Measurements from ENCODE around the gene APOA1. TPM values are rescaled to one million over a fixed set of nuclear protein-coding genes. Genes with fewer than 3 reads are reported as not detected.
"Not testable (repeated sequence)": the region's sequence is repeated elsewhere in the genome, so short reads cannot be mapped to it uniquely, and the experiment has no call there.

APOA1 gene
- total RNA-seq, 1 donor from 2014 or later, result 116 TPM

DNA sequence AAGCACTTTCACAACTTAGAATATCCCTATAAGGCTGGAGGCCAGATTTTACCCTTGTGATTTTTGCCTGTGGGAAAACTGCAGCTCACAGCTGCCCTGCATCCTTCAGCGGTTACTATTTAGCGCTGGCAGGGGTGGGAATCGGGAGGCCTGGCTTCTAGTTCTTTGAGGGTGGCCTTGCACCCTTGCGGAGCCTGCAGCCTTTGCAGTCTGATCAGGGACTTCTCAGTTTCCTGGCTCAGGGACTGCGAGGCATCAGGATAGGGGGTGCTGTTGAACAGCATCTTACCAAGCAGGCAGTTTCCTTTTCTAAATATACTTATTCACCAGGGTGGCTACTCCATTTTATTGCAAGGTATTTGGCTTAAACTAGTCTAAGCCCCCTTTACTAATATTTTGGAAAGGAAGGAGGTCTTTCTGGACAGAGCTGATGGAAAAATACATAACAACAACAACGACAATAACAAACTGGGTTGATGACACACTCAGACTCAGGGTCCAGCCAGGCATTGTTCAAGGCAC, 2.9 kb upstream of the APOA1 start:
- DNase-seq (ENCODE audit: extremely low spot score, unreplicated experiment), result no peak
- H3K27me3 Mint-ChIP-seq, result no peaks in the 10 kb centered on the region
- H3K9me3 Mint-ChIP-seq, result no peaks in the 10 kb centered on the region
- peaks cover 13% of the 10 kb centered on the region for H3K4me1 Mint-ChIP-seq (ENCODE audit: unreplicated experiment)
- H3K36me3 Mint-ChIP-seq, result peaks cover 9% of the 10 kb centered on the region
- TF ChIP-seq, protein P1, sequence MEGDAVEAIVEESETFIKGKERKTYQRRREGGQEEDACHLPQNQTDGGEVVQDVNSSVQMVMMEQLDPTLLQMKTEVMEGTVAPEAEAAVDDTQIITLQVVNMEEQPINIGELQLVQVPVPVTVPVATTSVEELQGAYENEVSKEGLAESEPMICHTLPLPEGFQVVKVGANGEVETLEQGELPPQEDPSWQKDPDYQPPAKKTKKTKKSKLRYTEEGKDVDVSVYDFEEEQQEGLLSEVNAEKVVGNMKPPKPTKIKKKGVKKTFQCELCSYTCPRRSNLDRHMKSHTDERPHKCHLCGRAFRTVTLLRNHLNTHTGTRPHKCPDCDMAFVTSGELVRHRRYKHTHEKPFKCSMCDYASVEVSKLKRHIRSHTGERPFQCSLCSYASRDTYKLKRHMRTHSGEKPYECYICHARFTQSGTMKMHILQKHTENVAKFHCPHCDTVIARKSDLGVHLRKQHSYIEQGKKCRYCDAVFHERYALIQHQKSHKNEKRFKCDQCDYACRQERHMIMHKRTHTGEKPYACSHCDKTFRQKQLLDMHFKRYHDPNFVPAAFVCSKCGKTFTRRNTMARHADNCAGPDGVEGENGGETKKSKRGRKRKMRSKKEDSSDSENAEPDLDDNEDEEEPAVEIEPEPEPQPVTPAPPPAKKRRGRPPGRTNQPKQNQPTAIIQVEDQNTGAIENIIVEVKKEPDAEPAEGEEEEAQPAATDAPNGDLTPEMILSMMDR (conservative IDR thresholded peaks at IDR 0.05), result no peak
- H3K4me3 Mint-ChIP-seq, result no peak overlapping the region
- H3K27ac Mint-ChIP-seq, result peak overlapping the region; percentile 43

DNA sequence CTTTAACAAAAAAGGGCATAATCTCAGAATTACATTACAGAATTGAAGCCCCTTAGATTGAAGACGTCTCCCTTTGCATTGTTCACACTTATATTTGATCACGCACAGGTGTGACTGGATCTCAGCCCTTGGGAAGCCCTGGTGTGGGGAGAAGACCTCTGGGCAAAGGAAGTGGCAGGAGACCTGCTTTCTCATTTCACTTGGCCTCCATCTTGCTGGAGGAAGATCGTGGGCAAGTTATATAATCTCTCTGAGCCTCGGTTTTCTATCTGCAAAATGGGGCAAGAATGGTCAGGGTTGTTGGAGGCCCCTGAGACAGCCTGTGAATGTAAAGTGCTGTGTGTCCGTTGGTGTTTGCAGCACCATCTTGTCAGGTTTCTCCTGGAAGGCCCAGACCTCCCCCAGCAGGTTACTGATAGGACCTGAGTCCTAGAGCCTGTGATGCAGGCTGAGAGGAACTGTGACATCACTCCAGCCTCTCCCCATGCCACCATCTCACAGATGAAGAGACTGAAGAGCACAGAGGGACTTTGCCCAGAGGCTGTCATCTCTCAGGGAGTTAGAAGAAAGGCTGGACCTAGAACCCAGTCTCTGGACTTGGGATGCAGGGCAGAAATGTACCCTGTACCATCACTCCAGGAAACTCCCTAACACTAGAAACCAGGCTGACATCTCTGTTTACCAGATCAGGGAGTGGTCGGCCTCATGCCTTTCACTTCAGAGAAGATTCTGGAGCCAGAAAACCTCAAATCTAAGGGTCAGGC, 1.1 kb upstream of the APOA1 start:
- no peak overlapping the region for H3K4me3 Mint-ChIP-seq
- peaks cover 13% of the 10 kb centered on the region for H3K4me1 Mint-ChIP-seq (ENCODE audit: unreplicated experiment)
- H3K27me3 Mint-ChIP-seq, result peaks cover 4% of the 10 kb centered on the region
- no peaks in the 10 kb centered on the region for H3K9me3 Mint-ChIP-seq
- H3K36me3 Mint-ChIP-seq, result peaks cover 2% of the 10 kb centered on the region
- no peak for DNase-seq (ENCODE audit: extremely low spot score, unreplicated experiment)
- TF ChIP-seq, protein P1 (conservative IDR thresholded peaks at IDR 0.05), result no peak
- H3K27ac Mint-ChIP-seq, result peak overlapping the region; percentile 73

DNA sequence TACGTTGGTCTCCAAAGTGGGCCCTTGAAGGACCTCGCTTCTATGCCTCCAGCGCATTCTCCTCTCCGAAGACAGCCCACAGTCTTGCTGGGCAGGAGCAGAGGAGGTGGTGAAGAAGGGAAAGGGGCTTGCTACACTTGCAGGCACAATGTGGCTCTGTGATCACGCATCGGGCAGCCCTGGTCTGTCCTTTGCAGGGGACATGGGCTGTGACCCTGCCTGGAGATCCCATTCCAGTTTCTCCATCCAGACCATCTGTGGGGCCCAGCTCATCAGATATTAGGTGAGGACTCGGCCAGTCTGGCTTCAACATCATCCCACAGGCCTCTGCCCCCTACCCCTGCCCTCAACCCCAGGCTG, 810 bp downstream of the APOA1 start:
- no peak for DNase-seq (ENCODE audit: extremely low spot score, unreplicated experiment)
- no peaks in the 10 kb centered on the region for H3K9me3 Mint-ChIP-seq
- no peak overlapping the region for H3K4me3 Mint-ChIP-seq
- peaks cover 6% of the 10 kb centered on the region for H3K27me3 Mint-ChIP-seq
- TF ChIP-seq, protein P1 (conservative IDR thresholded peaks at IDR 0.05), result no peak
- H3K4me1 Mint-ChIP-seq (ENCODE audit: unreplicated experiment), result peaks cover 13% of the 10 kb centered on the region
- H3K27ac Mint-ChIP-seq, result no peak overlapping the region
- H3K36me3 Mint-ChIP-seq, result no peaks in the 10 kb centered on the region

DNA sequence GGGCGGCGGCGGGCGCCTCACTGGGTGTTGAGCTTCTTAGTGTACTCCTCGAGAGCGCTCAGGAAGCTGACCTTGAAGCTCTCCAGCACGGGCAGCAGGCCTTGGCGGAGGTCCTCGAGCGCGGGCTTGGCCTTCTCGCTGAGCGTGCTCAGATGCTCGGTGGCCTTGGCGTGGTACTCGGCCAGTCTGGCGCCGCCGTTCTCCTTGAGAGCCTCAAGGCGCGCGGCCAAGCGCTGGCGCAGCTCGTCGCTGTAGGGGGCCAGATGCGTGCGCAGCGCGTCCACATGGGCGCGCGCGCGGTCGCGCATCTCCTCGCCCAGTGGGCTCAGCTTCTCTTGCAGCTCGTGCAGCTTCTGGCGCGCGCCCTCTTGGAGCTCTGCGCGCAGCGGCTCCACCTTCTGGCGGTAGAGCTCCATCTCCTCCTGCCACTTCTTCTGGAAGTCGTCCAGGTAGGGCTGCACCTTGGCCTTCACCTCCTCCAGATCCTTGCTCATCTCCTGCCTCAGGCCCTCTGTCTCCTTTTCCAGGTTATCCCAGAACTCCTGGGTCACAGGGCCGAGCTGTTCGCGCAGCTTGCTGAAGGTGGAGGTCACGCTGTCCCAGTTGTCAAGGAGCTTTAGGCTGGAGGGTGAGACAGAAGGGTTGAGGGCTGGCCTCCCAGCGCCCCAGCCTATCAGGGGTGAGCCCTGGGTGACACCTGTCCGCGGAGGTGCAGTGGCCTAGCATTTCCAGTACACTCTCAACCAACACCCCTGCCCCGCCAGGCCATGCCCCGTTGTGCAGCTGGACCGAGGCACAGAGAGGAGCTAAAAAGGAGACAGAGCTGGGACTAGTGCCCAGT, 1.4 kb downstream of the APOA1 start:
- Mint-ChIP-seq H3K27ac (peak overlapping the region; percentile 34), H3K36me3 (no peaks in the 10 kb centered on the region), H3K27me3 (peaks cover 6% of the 10 kb centered on the region), H3K4me1 (ENCODE audit: unreplicated experiment) (peaks cover 13% of the 10 kb centered on the region), H3K4me3 (peak overlapping the region; percentile 68), H3K9me3 (no peaks in the 10 kb centered on the region)
- TF ChIP-seq, protein P1 (conservative IDR thresholded peaks at IDR 0.05), result peak; percentile 70
- peak; percentile 87 for DNase-seq (ENCODE audit: extremely low spot score, unreplicated experiment)

DNA sequence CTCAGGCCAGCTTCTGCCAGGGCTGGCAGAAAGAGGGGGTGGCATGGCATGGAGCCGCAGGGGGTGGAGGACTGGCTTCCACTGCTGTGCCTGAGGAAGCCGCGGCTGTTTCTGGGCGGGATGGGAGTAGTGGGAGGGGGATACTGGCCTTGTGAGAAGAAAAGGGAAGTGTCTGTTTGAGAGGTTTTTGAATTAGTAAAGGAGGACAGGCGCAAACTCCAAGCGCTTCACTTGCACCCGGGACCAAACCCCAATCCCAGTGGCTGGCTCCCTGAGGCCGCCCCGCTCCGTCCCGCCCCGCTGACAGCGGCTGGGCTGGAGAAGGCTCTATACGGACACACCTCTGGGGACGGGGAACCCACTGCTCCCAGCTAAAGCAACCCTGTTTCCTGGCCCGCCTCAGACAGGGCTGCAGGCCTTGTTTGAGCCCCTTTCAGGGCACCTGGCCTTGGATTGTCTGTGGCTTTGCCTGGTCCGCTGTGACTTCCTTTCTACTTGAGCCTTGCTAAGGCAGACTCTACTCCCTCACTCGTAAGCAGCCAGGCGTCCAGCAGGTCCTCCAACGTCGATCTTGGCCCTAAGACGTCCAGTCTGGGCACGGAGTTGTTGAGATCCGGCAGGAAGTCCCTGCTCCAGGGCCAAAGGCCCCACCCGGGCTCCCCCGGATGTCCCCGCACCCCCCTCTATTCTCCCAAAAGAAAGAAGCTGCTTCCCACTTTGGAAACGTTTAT, 2.2 kb downstream of the APOA1 start:
- Mint-ChIP-seq H3K4me3 (peak overlapping the region; percentile 74), H3K4me1 (ENCODE audit: unreplicated experiment) (peaks cover 13% of the 10 kb centered on the region), H3K27ac (peak overlapping the region; percentile 38), H3K36me3 (no peaks in the 10 kb centered on the region), H3K27me3 (peaks cover 6% of the 10 kb centered on the region), H3K9me3 (no peaks in the 10 kb centered on the region)
- no peak for DNase-seq (ENCODE audit: extremely low spot score, unreplicated experiment)
- TF ChIP-seq, protein P1 (conservative IDR thresholded peaks at IDR 0.05), result no peak

DNA sequence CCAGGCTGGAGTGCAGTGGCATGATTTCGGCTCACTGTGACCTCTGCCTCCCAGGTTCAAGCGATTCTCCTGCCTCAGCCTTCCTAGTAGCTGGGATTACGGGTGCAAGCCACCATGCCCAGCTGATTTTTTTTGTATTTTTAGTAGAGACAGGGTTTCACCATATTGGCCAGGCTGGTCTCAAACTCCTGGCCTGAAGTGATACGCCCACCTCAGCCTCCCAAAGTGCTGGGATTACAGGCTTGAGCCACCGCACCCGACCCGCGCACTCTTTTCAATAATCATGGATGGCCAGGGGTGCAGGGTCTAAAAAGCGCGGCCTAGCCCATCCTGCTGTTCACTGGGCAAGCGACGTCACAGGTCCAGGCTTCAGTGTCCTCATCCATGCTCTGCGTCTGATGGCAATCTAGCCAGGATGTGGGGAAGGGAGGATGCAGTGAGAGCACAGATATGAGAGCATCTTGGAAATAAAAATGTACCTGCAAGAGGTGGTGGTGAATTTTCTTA, 2.8 kb downstream of the APOA1 start:
- H3K4me3 Mint-ChIP-seq, result peak overlapping the region; percentile 74

More for the DNA sequence above, 2.8 kb downstream of the APOA1 start:
- not testable (repeated sequence) for DNase-seq (ENCODE audit: extremely low spot score, unreplicated experiment); H3K27me3 Mint-ChIP-seq; H3K36me3 Mint-ChIP-seq; H3K9me3 Mint-ChIP-seq; H3K4me1 Mint-ChIP-seq (ENCODE audit: unreplicated experiment)
- peak overlapping the region; percentile 38 for H3K27ac Mint-ChIP-seq

All from type B pancreatic cell (in vitro differentiated cells).